Breast epithelium (tissue), 4 donors: ENCODE measurements around the gene YIPF2. TPM values are rescaled to one million over a fixed set of nuclear protein-coding genes. Genes with fewer than 3 reads are reported as not detected.

Experiments
- DNase-seq, 2 donors: peaks; one replicate each; pipeline ENCODE4 v3.0.0-alpha.2; 2019; ENCODE audit warnings: low spot score in 2 of 2
- H3K27ac ChIP-seq, 2 donors: fragments of 200-600 bp; sonication (generic) in 1 of 2; one replicate each; pipeline ENCODE4 v1.5.1; 2016 to 2019; ENCODE audit warnings: mild to moderate bottlenecking in 1 of 2
- H3K27me3 ChIP-seq, 2 donors: fragments of 200-600 bp; sonication (generic) in 1 of 2; one replicate each; pipeline versions ENCODE4 v1.5.1 to v1.6.0; 2017 to 2019; ENCODE audit warnings: control low read depth in 1 of 2, mild to moderate bottlenecking in 1 of 2
- H3K36me3 ChIP-seq: fragments of 200-600 bp; one replicate; pipeline ENCODE4 v1.5.1; 2019
- H3K4me1 ChIP-seq, 2 donors: fragments of 200-600 bp; sonication (generic); one replicate each; pipeline ENCODE4 v1.5.1; 2016 to 2019; ENCODE audit warnings: control low read depth in 1 of 2
- H3K4me3 ChIP-seq, 3 donors: fragments of 200-600 bp; sonication (generic); 1 replicate in 2 of 3; 2 replicates in 1 of 3; pipeline ENCODE4 v1.5.1; 2016 to 2019; ENCODE audit warnings: mild to moderate bottlenecking in 3 of 3, moderate library complexity in 2 of 3
- H3K9me3 ChIP-seq, 2 donors: fragments of 200-600 bp; sonication (generic) in 1 of 2; one replicate each; pipeline ENCODE4 v1.5.1; 2016 to 2019; ENCODE audit warnings: control low read depth in 1 of 2
- CTCF ChIP-seq, 3 donors: fragments of 450-650 bp; IDR thresholded peaks; one replicate each; pipeline ENCODE4 v1.5.1; 2016 to 2017; ENCODE audit warnings: antibody characterized with exemption in 3 of 3, mild to moderate bottlenecking in 3 of 3, moderate library complexity in 3 of 3
- POLR2A ChIP-seq: fragments of 450-650 bp; IDR thresholded peaks from one replicate; pipeline ENCODE4 v1.6.1; 2016; ENCODE audit warnings: antibody characterized with exemption, mild to moderate bottlenecking, moderate library complexity
- POLR2AphosphoS5 ChIP-seq, 3 donors: sonication (generic); formaldehyde crosslinking; IDR thresholded peaks; one replicate each; pipeline ENCODE4 v1.6.1; 2017; ENCODE audit warnings: antibody characterized with exemption in 3 of 3
- intact Hi-C: fragments of 100-400 bp; cut with DNase I; formaldehyde crosslinking; loops from one replicate; pipeline ENCODE4 v1.15.1; 2023; ENCODE audit warnings: low total_unique reads
- total RNA-seq, 3 donors: library from RNA; depleted of rRNA; stranded (reverse); fragments of >200 nt; gene quantifications; one replicate each; pipeline ENCODE4 v1.1.0, GENCODE V29; 2016

The YIPF2 gene
- 10 to 100 TPM; 40.3 to 68.6 (median 59.6) TPM for total RNA-seq

- Histone ChIP-seq H3K4me1 (peaks cover 0 to 15% of the 10 kb centered on the region in 2 donors), H3K9me3 (no peaks in the 10 kb centered on the region), H3K27ac (peak within 1 kb of the TSS; percentile 88 to 89), H3K27me3 (no peaks in the 10 kb centered on the region), H3K36me3 (no peaks in the 10 kb centered on the region), H3K4me3 (peak within 1 kb of the TSS; percentile 81 to 99 (median 86))
- intact Hi-C loops, result no loop called here
- TF ChIP-seq CTCF (IDR thresholded peaks at IDR 0.05) (no peak), POLR2AphosphoS5 (IDR thresholded peaks at IDR 0.05) (peak in 2 of 3 donors; percentile 59 to 74), POLR2A (peak; percentile 27)
- peak; percentile 97 to 98 for DNase-seq
Observed at GRCh38 chr19:10928563-10929401, at the start of gene YIPF2, which contains the start of gene TIMM29. TSS of gene YIPF2 (minus strand) at chr19:10928639. CDS start at chr19:10928410, 229 bp downstream. TSS of gene TIMM29 (plus strand) at chr19:10928811. CDS start at chr19:10928823, 12 bp downstream.

GRCh38 chr19:10977742-10978092 lies 49.3 kb upstream of the YIPF2 start:
- no peak for DNase-seq
- no peaks in the 10 kb centered on the region for H3K27me3 ChIP-seq
- no peak overlapping the region for H3K27ac ChIP-seq
- no peak overlapping the region for H3K4me3 ChIP-seq
- TF ChIP-seq POLR2A (no peak), POLR2AphosphoS5 (IDR thresholded peaks at IDR 0.05) (no peak), CTCF (IDR thresholded peaks at IDR 0.05) (no peak)
- no peaks in the 10 kb centered on the region for H3K36me3 ChIP-seq
- H3K4me1 ChIP-seq, result peaks cover 5 to 6% of the 10 kb centered on the region in 2 donors
- intact Hi-C loops, result no loop called here
- no peaks in the 10 kb centered on the region for H3K9me3 ChIP-seq

- H3K36me3 ChIP-seq, result no peaks in the 10 kb centered on the region
- TF ChIP-seq POLR2AphosphoS5 (IDR thresholded peaks at IDR 0.05) (no peak), CTCF (IDR thresholded peaks at IDR 0.05) (no peak), POLR2A (no peak)
- peak overlapping the region in 1 of 3 donors; percentile 49 for H3K4me3 ChIP-seq
- H3K27me3 ChIP-seq, result no peaks in the 10 kb centered on the region
- H3K27ac ChIP-seq, result peak overlapping the region; percentile 2 to 85
- peaks cover 5 to 6% of the 10 kb centered on the region in 2 donors for H3K4me1 ChIP-seq
- no peaks in the 10 kb centered on the region for H3K9me3 ChIP-seq
- intact Hi-C loops, result no loop called here
- DNase-seq, result no peak
Observed at GRCh38 chr19:10976131-10976892, 47.9 kb upstream of the YIPF2 start.

GRCh38 chr19:10975374-10976130 lies 47.1 kb upstream of the YIPF2 start:
- Histone ChIP-seq H3K27ac (peak overlapping the region; percentile 2 to 85), H3K27me3 (no peaks in the 10 kb centered on the region), H3K36me3 (no peaks in the 10 kb centered on the region), H3K9me3 (no peaks in the 10 kb centered on the region), H3K4me1 (peaks cover 5 to 6% of the 10 kb centered on the region in 2 donors), H3K4me3 (peak overlapping the region in 1 of 3 donors; percentile 49)
- no peak for DNase-seq
- intact Hi-C loops, result no loop called here
- no peak for TF ChIP-seq POLR2A
- TF ChIP-seq POLR2AphosphoS5 (IDR thresholded peaks at IDR 0.05), result no peak
- no peak for TF ChIP-seq CTCF (IDR thresholded peaks at IDR 0.05)
